Activated T-cell treated with anti-CD3 and anti-CD28 coated beads, Interleukin-2, amount 50 U/mL, for 1 hour (primary cell): ENCODE data around the gene IGLL1.
"Not testable (repeated sequence)": the region's sequence is repeated elsewhere in the genome, so short reads cannot be mapped to it uniquely, and the experiment has no call there.

Experiments
- DNase-seq: peaks from one replicate; pipeline ENCODE4 v3.0.0-alpha.2; 2020

Gene IGLL1

GRCh38 chr22:23539839-23540198, 40.3 kb downstream of the IGLL1 start:
- DNase-seq: not testable (repeated sequence)

- DNase-seq: peak; percentile 77
These were observed 40.8 kb downstream of the IGLL1 start for GRCh38 chr22:23539135-23539838.

- not testable (repeated sequence) for DNase-seq
These were observed 41.4 kb downstream of the IGLL1 start for GRCh38 chr22:23538696-23539030.

GRCh38 chr22:23537830-23538695, 42.0 kb downstream of the IGLL1 start:
- not testable (repeated sequence) for DNase-seq

GRCh38 chr22:23537416-23537815, 42.7 kb downstream of the IGLL1 start:
- DNase-seq: no peak

GRCh38 chr22:23536821-23537345, 43.2 kb downstream of the IGLL1 start:
- no peak for DNase-seq

- peak; percentile 11 for DNase-seq
These were observed 44.1 kb downstream of the IGLL1 start for GRCh38 chr22:23535790-23536661.

- DNase-seq: peak; percentile 8
These were observed 45.0 kb downstream of the IGLL1 start for GRCh38 chr22:23534851-23535717.

GRCh38 chr22:23534201-23534850, 45.8 kb downstream of the IGLL1 start:
- peak; percentile 8 for DNase-seq

GRCh38 chr22:23533771-23534191, 46.3 kb downstream of the IGLL1 start:
- DNase-seq: no peak

GRCh38 chr22:23533328-23533762, 46.7 kb downstream of the IGLL1 start:
- DNase-seq: peak; percentile 35

GRCh38 chr22:23532731-23533130, 47.4 kb downstream of the IGLL1 start:
- peak; percentile 4 for DNase-seq

- DNase-seq: peak; percentile 13
These were observed 48.0 kb downstream of the IGLL1 start for GRCh38 chr22:23531966-23532705.

- no peak for DNase-seq
These were observed 48.7 kb downstream of the IGLL1 start for GRCh38 chr22:23531283-23531956.

GRCh38 chr22:23530766-23531282, 49.3 kb downstream of the IGLL1 start:
- DNase-seq: no peak

GRCh38 chr22:23530106-23530505, 50.0 kb downstream of the IGLL1 start:
- DNase-seq: no peak

GRCh38 chr22:23529166-23530103, 50.7 kb downstream of the IGLL1 start:
- no peak for DNase-seq

GRCh38 chr22:23527971-23528740, 51.9 kb downstream of the IGLL1 start:
- DNase-seq: no peak
